IMR-90 (cell line): ENCODE results near the gene PELI3. TPM values are rescaled to one million over a fixed set of nuclear protein-coding genes. Genes with fewer than 3 reads are reported as not detected.
"Not testable (repeated sequence)": the region's sequence is repeated elsewhere in the genome, so short reads cannot be mapped to it uniquely, and the experiment has no call there.

Experiments
- ATAC-seq: fragments of 200-7000 bp; cut with Tn5 transposase; 2 replicates; pipeline ENCODE4 v1.9.1; 2020; ENCODE audit warnings: low read depth, mild to moderate bottlenecking, moderate library complexity
- BruUV-seq: library from RNA; stranded (reverse); fragments of 400-500 nt; replicated peaks from 2 replicates; lab custom pipeline; 2021; lab: Mats Ljungman, UMichigan
- CTCF ChIA-PET: fragments of 300-600 bp; formaldehyde crosslinking; extraction: SDS; loops from one replicate; lab custom pipeline; 2021; ENCODE audit warnings: antibody characterized with exemption; lab: Yijun Ruan, JAX
- POLR2A ChIA-PET: fragments of 300-600 bp; sonication (Branson Sonifier 250); formaldehyde crosslinking; loops from one replicate; lab custom pipeline; 2022; ENCODE audit warnings: antibody characterized with exemption; ENCODE audit not compliant: unreplicated experiment; lab: Charles Lee
- DNase-seq: peaks from one replicate; pipeline ENCODE4 v3.0.0; 2013
- H2AFZ ChIP-seq: replicated peaks from 2 replicates; pipeline ENCODE3; 2013; ENCODE audit warnings: low read length, mild to moderate bottlenecking; ENCODE audit not compliant: poor library complexity
- H2AK5ac ChIP-seq: 2 replicates; pipeline ENCODE4 v1.6.1; 2013; ENCODE audit warnings: low read depth, low read length, inconsistent platforms
- H2AK9ac ChIP-seq: replicated peaks from 2 replicates; pipeline ENCODE3; 2013; ENCODE audit warnings: mild to moderate bottlenecking, low read depth, low read length, moderate library complexity; ENCODE audit not compliant: poor library complexity
- H2BK120ac ChIP-seq: 2 replicates; pipeline ENCODE4 v1.6.1; 2013; ENCODE audit warnings: low read depth, low read length, inconsistent platforms
- H2BK15ac ChIP-seq: 3 replicates; pipeline ENCODE4 v1.6.1; 2013; ENCODE audit warnings: low read depth, low read length, inconsistent platforms
- H2BK20ac ChIP-seq: 2 replicates; pipeline ENCODE4 v1.6.1; 2013; ENCODE audit warnings: low read depth, mild to moderate bottlenecking, inconsistent platforms, low read length, moderate library complexity
- H2BK5ac ChIP-seq: 2 replicates; pipeline ENCODE4 v1.6.1; 2013; ENCODE audit warnings: mild to moderate bottlenecking, low read depth, low read length, inconsistent platforms; ENCODE audit not compliant: poor library complexity, severe bottlenecking
- H3K14ac ChIP-seq: replicated peaks from 2 replicates; pipeline ENCODE4 v1.6.1; 2013; ENCODE audit warnings: low read depth, low read length, inconsistent platforms
- H3K18ac ChIP-seq: 2 replicates; pipeline ENCODE4 v1.6.1; 2013; ENCODE audit warnings: low read depth, low read length, control low read depth
- H3K23ac ChIP-seq: 2 replicates; pipeline ENCODE4 v1.6.1; 2013; ENCODE audit warnings: low read depth, low read length, inconsistent platforms
- H3K27ac ChIP-seq: 2 replicates; pipeline ENCODE4 v1.5.1; 2013; ENCODE audit warnings: mild to moderate bottlenecking, control low read depth, low read length; ENCODE audit not compliant: insufficient read depth
- H3K27me3 ChIP-seq: 2 replicates; pipeline ENCODE4 v1.6.1; 2013; ENCODE audit warnings: low read length; ENCODE audit not compliant: control insufficient read depth, insufficient read depth
- H3K36me3 ChIP-seq: 2 replicates; pipeline ENCODE4 v1.6.1; 2013; ENCODE audit warnings: low read length, mixed read lengths; ENCODE audit not compliant: control insufficient read depth, insufficient read depth
- H3K4ac ChIP-seq: 2 replicates; pipeline ENCODE4 v1.6.1; 2013; ENCODE audit warnings: low read depth, low read length, inconsistent platforms
- H3K4me1 ChIP-seq: 2 replicates; pipeline ENCODE4 v1.6.1; 2013; ENCODE audit warnings: low read length, mixed read lengths; ENCODE audit not compliant: control insufficient read depth, insufficient read depth
- H3K4me2 ChIP-seq: 2 replicates; pipeline ENCODE4 v1.6.1; 2013; ENCODE audit warnings: low read depth, mild to moderate bottlenecking, control low read depth, low read length, moderate library complexity
- H3K4me3 ChIP-seq: 2 replicates; pipeline ENCODE4 v1.5.1; 2013; ENCODE audit warnings: low read depth, mild to moderate bottlenecking, control low read depth, low read length, moderate library complexity; ENCODE audit not compliant: insufficient read depth
- H3K56ac ChIP-seq: 2 replicates; pipeline ENCODE4 v1.6.1; 2013; ENCODE audit warnings: low read length, inconsistent platforms; ENCODE audit not compliant: insufficient read depth; ENCODE audit errors: extremely low read depth
- H3K79me1 ChIP-seq, 2 experiments: 2 replicates each; pipeline ENCODE4 v1.6.1; 2013; ENCODE audit warnings: low read length in 2 of 2, inconsistent platforms in 1 of 2, low read depth in 1 of 2
- H3K9ac ChIP-seq: 2 replicates; pipeline ENCODE4 v1.6.1; 2013; ENCODE audit warnings: low read depth, low read length, control low read depth
- H3K9me1 ChIP-seq: 2 replicates; pipeline ENCODE4 v1.6.1; 2013; ENCODE audit warnings: low read length, inconsistent platforms; ENCODE audit not compliant: insufficient read depth
- H3K9me3 ChIP-seq: 2 replicates; pipeline ENCODE4 v1.6.1; 2013; ENCODE audit warnings: low read length; ENCODE audit not compliant: control insufficient read depth, insufficient read depth
- H4K20me1 ChIP-seq: 2 replicates; pipeline ENCODE4 v1.6.1; 2013; ENCODE audit warnings: low read length, inconsistent platforms; ENCODE audit not compliant: insufficient read depth
- H4K5ac ChIP-seq: 2 replicates; pipeline ENCODE4 v1.6.1; 2013; ENCODE audit warnings: mild to moderate bottlenecking, low read depth, low read length, control low read depth
- H4K8ac ChIP-seq, 2 experiments: 2 replicates each; pipeline ENCODE4 v1.6.1; 2013; ENCODE audit warnings: low read depth in 2 of 2, low read length in 2 of 2, control low read depth in 1 of 2, inconsistent platforms in 1 of 2
- H4K91ac ChIP-seq: 2 replicates; pipeline ENCODE4 v1.6.1; 2013; ENCODE audit warnings: low read depth, low read length, inconsistent platforms; ENCODE audit not compliant: insufficient read depth
- POLR2A ChIP-seq: IDR thresholded peaks from 2 replicates; pipeline ENCODE4 v1.6.1; 2012; ENCODE audit warnings: mild to moderate bottlenecking, low read depth, low read length
- RAD21 ChIP-seq: IDR thresholded peaks from 2 replicates; pipeline ENCODE4 v1.6.1; 2012; ENCODE audit warnings: low read length, improper control_type of control experiment
- RCOR1 ChIP-seq: IDR thresholded peaks from 2 replicates; pipeline ENCODE4 v1.6.1; 2012; ENCODE audit warnings: mild to moderate bottlenecking, low read length, improper control_type of control experiment; ENCODE audit not compliant: insufficient replicate concordance
- USF2 ChIP-seq: fragments of 150-350 bp; IDR thresholded peaks from 2 replicates; pipeline ENCODE4 v1.6.1; 2017; ENCODE audit warnings: mild to moderate bottlenecking, antibody characterized with exemption, low read length, low read depth
- WGBS, 2 experiments: methylation state at CpG; one replicate each; pipeline versions ENCODE4 v1.1.5 to v1.1.7; 2013; ENCODE audit warnings: missing lambda C conversion rate in 2 of 2; ENCODE audit not compliant: insufficient read length in 1 of 2; ENCODE audit errors: extremely low coverage in 2 of 2; 5-methylcytosine and 5-hydroxymethylcytosine counted together
- dilution Hi-C: fragments of 300-500 bp; cut with HindIII; formaldehyde crosslinking; loops from one replicate; pipeline ENCODE4 v1.14.3; 2018; ENCODE audit warnings: low sequenced_read_pairs; ENCODE audit not compliant: unreplicated experiment
- in situ Hi-C: fragments of 300-500 bp; cut with MboI; formaldehyde crosslinking; loops from 3 replicates; pipeline ENCODE4 v1.14.3; 2019; ENCODE audit warnings: low sequenced_read_pairs, inconsistent platforms, mixed read lengths
- intact Hi-C: fragments of 100-400 bp; cut with micrococcal nuclease; formaldehyde crosslinking; loops from 2 replicates; pipeline ENCODE4 v1.10.0; 2022
- polyA plus RNA-seq, 3 experiments: library from polyadenylated mRNA; depleted of rRNA; stranded (reverse); fragments of >200 nt; gene quantifications; 2 replicates each; pipeline ENCODE4 v1.2.3, GENCODE V29; 2012; ENCODE audit warnings: low replicate concordance in 1 of 3
- total RNA-seq: library from RNA; depleted of rRNA; stranded (reverse); fragments of >200 nt; gene quantifications from 2 replicates; pipeline ENCODE4 v1.2.3, GENCODE V29; 2012

The PELI3 gene
- total and polyA plus RNA-seq, 2 of the 4 experiments (the other 2 are of a cell fraction), result 5.0 to 6.3 TPM

GRCh38 chr11:66462911-66463310 is 3.8 kb upstream of the PELI3 start:
- no peak overlapping the region for H3K9ac ChIP-seq
- H3K4me2 ChIP-seq, result no peak overlapping the region
- ChIA-PET POLR2A (no interaction called here), CTCF (no interaction called here)
- H3K9me1 ChIP-seq, result peaks cover 5% of the 10 kb centered on the region
- H3K4me3 ChIP-seq, result no peak overlapping the region
- no peak overlapping the region for H3K18ac ChIP-seq
- H3K56ac ChIP-seq, result no peak overlapping the region
- in situ Hi-C loops, result no loop called here
- peaks cover 6 to 10% of the 10 kb centered on the region in 2 experiments for H3K79me1 ChIP-seq
- H3K27me3 ChIP-seq, result peaks cover 2% of the 10 kb centered on the region; the same call in 1 of the 2 replicates
- H2BK120ac ChIP-seq, result no peak overlapping the region
- H2AK5ac ChIP-seq, result no peak overlapping the region
- intact Hi-C loops, result no loop called here
- no peak overlapping the region for H3K23ac ChIP-seq
- DNase-seq, result no peak
- TF ChIP-seq RAD21 (no peak), POLR2A (no peak), USF2 (no peak), RCOR1 (no peak)
- H3K27ac ChIP-seq, result no peak overlapping the region
- peaks cover 4% of the 10 kb centered on the region; the same call in 1 of the 2 replicates for H3K9me3 ChIP-seq
- WGBS, 2 experiments, result no CpG with 5 or more reads among the region's 3 CpGs
- H3K4me1 ChIP-seq, result peaks cover 8% of the 10 kb centered on the region; the same call in 1 of the 2 replicates
- H2AFZ ChIP-seq, result no peak overlapping the region
- no peaks in the 10 kb centered on the region for H4K20me1 ChIP-seq
- H2BK20ac ChIP-seq, result no peak overlapping the region
- no peaks in the 10 kb centered on the region for H3K36me3 ChIP-seq
- H2BK15ac ChIP-seq, result no peak overlapping the region
- H3K4ac ChIP-seq, result no peak overlapping the region
- H2AK9ac ChIP-seq, result no peak overlapping the region
- no peak overlapping the region for H2BK5ac ChIP-seq
- H4K8ac ChIP-seq, result no peak overlapping the region
- no peak overlapping the region for H3K14ac ChIP-seq
- no peak overlapping the region for H4K91ac ChIP-seq
- dilution Hi-C loops, result no loop called here
- H4K5ac ChIP-seq, result no peak overlapping the region
- BruUV-seq, result no TSS peak
- no peak for ATAC-seq

- BruUV-seq, H2BK15ac ChIP-seq, H3K36me3 ChIP-seq, H4K8ac ChIP-seq, H3K4me1 ChIP-seq, dilution Hi-C loops, H2BK5ac ChIP-seq, H3K27ac ChIP-seq, CTCF ChIA-PET, H3K27me3 ChIP-seq, H3K4me3 ChIP-seq, H3K4me2 ChIP-seq, DNase-seq, H3K4ac ChIP-seq, H3K18ac ChIP-seq, H2BK20ac ChIP-seq, H3K9ac ChIP-seq, H2AFZ ChIP-seq, H3K56ac ChIP-seq, intact Hi-C loops, H2AK9ac ChIP-seq, POLR2A ChIA-PET, H2BK120ac ChIP-seq, in situ Hi-C loops, H4K91ac ChIP-seq, H4K5ac ChIP-seq, H3K9me1 ChIP-seq, H4K20me1 ChIP-seq, H3K9me3 ChIP-seq, H3K14ac ChIP-seq, H2AK5ac ChIP-seq, H3K23ac ChIP-seq, ATAC-seq: not testable (repeated sequence)
- H3K79me1 ChIP-seq, result peaks cover 16 to 20% of the 10 kb centered on the region in 2 experiments
- WGBS, 2 experiments, result no CpG with 5 or more reads among the region's 5 CpGs
Measured at GRCh38 chr11:66464116-66464515, 2.6 kb upstream of the PELI3 start.
